Spleen (tissue), 11 donors: ENCODE results near the gene PDGFC. TPM values are rescaled to one million over a fixed set of nuclear protein-coding genes. Genes with fewer than 3 reads are reported as not detected.

Experiments used
- DNase-seq: peaks from one replicate; pipeline ENCODE4 v3.0.0-alpha.2; 2020
- H3K27ac ChIP-seq, 8 donors: fragments of 200-600 bp; sonication (generic) in 7 of 8; 1 replicate in 4 of 8; 2 replicates in 4 of 8; pipeline versions ENCODE4 v1.5.0 to v1.8.0; 2016 to 2021; ENCODE audit warnings: inconsistent platforms in 4 of 8, mild to moderate bottlenecking in 4 of 8, moderate library complexity in 1 of 8
- H3K27me3 ChIP-seq, 7 donors: fragments of 200-600 bp; sonication (generic) in 6 of 7; replicated peaks in 1 of 7; 1 replicate in 4 of 7; 2 replicates in 3 of 7; pipeline versions ENCODE4 v1.5.0 to v1.8.0; 2016 to 2021; ENCODE audit warnings: inconsistent platforms in 3 of 7, mild to moderate bottlenecking in 1 of 7
- H3K36me3 ChIP-seq, 6 donors: fragments of 200-600 bp; sonication (generic) in 5 of 6; 1 replicate in 4 of 6; 2 replicates in 2 of 6; pipeline versions ENCODE4 v1.5.0 to v1.8.0; 2016 to 2021; ENCODE audit warnings: inconsistent platforms in 2 of 6
- H3K4me1 ChIP-seq, 6 donors: fragments of 200-600 bp; sonication (generic) in 5 of 6; 1 replicate in 3 of 6; 2 replicates in 3 of 6; pipeline versions ENCODE4 v1.5.0 to v1.8.0; 2016 to 2021; ENCODE audit warnings: inconsistent platforms in 3 of 6
- H3K4me3 ChIP-seq, 8 donors: fragments of 200-600 bp; sonication (generic) in 7 of 8; 1 replicate in 4 of 8; 2 replicates in 4 of 8; pipeline versions ENCODE4 v1.5.0 to v1.8.0; 2016 to 2021; ENCODE audit warnings: inconsistent platforms in 4 of 8, mild to moderate bottlenecking in 4 of 8, moderate library complexity in 2 of 8
- H3K9me3 ChIP-seq, 8 donors: fragments of 200-600 bp; sonication (generic) in 7 of 8; 1 replicate in 4 of 8; 2 replicates in 4 of 8; pipeline versions ENCODE4 v1.5.0 to v1.8.0; 2016 to 2021; ENCODE audit warnings: inconsistent platforms in 4 of 8
- POLR2A ChIP-seq, 3 donors: fragments of 450-650 bp; IDR thresholded peaks; one replicate each; pipeline ENCODE4 v1.5.1; 2017; ENCODE audit warnings: antibody characterized with exemption in 3 of 3, mild to moderate bottlenecking in 1 of 3
- POLR2AphosphoS5 ChIP-seq, 3 donors: sonication (generic); formaldehyde crosslinking; IDR thresholded peaks; one replicate each; pipeline ENCODE4 v1.5.1; 2017; ENCODE audit warnings: antibody characterized with exemption in 3 of 3
- WGBS, 5 donors: extraction: QIAGEN DNeasy Blood & Tissue Kit in 3 of 5; methylation state at CpG; one replicate each; pipeline versions ENCODE4 v1.1.5 to v1.1.7; 2013 to 2018; 5-methylcytosine and 5-hydroxymethylcytosine counted together
- intact Hi-C: fragments of 100-400 bp; cut with DNase I; formaldehyde crosslinking; loops from one replicate; pipeline ENCODE4 v1.15.0; 2023; ENCODE audit warnings: low total_unique reads
- polyA plus RNA-seq, 3 donors: library from polyadenylated mRNA; stranded (reverse); fragments of 200-250 nt; gene quantifications; one replicate each; pipeline ENCODE4 v1.2.1, GENCODE V29; 2013
- total RNA-seq, 7 donors: library from RNA; depleted of rRNA in 3 of 7; stranded (reverse); fragments of >200 nt in 3 of 7; fragmentation: NEBNext Ultra II Directional in 4 of 7; extraction: Animal tissue kit (Norgen Biotek cat#: 25700) in 4 of 7; gene quantifications; one replicate each; pipeline versions ENCODE4 v1.1.0 to v1.2.1, GENCODE V29; 2016 to 2021
- TF ChIP-seq, protein P1 (sequence below), 11 experiments: fragments of 200-600 bp in 7 of 11; fragments of 450-650 bp in 4 of 11; sonication (generic) in 4 of 11; IDR thresholded peaks in 8 of 11; conservative IDR thresholded peaks in 3 of 11; 1 replicate in 7 of 11; 2 replicates in 4 of 11; pipeline versions ENCODE4 v1.4.0 to v1.8.0; 2016 to 2021; ENCODE audit warnings: antibody characterized with exemption in 11 of 11, inconsistent platforms in 4 of 11, mild to moderate bottlenecking in 1 of 11
- donor health status: healthy with polysubstance abuse.
- donor health status: DM: no; HTN: no; CAD: no; lungs with moderate emphysema.
- donor health status: DM: no; HTN: no; CAD: no.
- donor health status: Bipolar disorder and iron deficiency.
- donor health status: healthy.
- donor health status: DM: no; HTN: no; CAD: no.
- donor health status: DM: yes; HTN: yes; CAD: no.

Gene PDGFC
- total and polyA plus RNA-seq, 10 donors: 1.6 to 24.7 (median 14.8) TPM

DNA sequence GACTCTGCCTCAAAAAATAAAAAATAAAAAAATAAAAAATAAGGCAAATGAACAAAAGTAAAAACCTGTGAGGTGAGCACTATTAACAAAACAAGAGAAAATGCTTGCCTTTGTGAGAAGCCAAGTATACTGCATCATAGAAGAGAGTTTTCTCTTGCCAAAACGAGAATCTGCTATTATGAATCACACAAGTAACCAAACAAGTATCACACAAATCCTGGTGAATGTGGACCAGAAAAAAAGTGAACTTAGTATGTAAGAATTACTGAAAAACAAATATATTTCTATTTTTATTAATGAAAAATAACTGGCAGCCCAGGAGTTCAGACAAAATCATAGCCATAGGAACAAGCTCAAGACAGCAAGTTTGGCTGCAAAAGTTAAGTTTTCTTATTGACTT, 193.5 kb downstream of the PDGFC start:
- intact Hi-C loops: no loop called here
- no peak overlapping the region for H3K27ac ChIP-seq

DNA sequence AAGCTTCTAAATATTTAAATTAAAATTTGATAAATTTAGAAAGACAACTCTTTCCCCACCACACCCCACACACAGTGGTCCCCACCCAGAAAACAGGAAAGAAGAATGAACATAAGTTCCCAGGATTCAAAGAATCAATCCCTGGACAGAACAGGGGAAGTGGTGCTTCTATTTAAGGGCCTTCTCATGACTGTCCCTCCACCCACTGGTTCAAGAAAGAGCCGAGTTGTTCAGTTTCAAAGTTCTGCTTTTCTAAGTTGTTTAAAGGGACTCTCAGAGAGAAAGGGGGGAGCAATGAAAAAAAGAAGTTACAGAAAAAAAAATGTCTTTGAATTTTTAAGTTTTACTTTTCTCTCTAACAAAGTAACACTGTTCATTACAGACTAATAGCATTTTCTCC, 195.8 kb downstream of the PDGFC start:
- WGBS, 5 donors: 6 to 13% (median 9%) methylated on average over 1 of the region's 1 CpG
- DNase-seq: no peak
- Histone ChIP-seq H3K36me3 (no peaks in the 10 kb centered on the region), H3K27me3 (no peaks in the 10 kb centered on the region), H3K27ac (no peak overlapping the region), H3K4me3 (no peak overlapping the region), H3K9me3 (no peaks in the 10 kb centered on the region), H3K4me1 (peaks cover 0 to 7% (median 6%) of the 10 kb centered on the region in 6 donors)
- intact Hi-C loops: no loop called here
- TF ChIP-seq, protein P1, sequence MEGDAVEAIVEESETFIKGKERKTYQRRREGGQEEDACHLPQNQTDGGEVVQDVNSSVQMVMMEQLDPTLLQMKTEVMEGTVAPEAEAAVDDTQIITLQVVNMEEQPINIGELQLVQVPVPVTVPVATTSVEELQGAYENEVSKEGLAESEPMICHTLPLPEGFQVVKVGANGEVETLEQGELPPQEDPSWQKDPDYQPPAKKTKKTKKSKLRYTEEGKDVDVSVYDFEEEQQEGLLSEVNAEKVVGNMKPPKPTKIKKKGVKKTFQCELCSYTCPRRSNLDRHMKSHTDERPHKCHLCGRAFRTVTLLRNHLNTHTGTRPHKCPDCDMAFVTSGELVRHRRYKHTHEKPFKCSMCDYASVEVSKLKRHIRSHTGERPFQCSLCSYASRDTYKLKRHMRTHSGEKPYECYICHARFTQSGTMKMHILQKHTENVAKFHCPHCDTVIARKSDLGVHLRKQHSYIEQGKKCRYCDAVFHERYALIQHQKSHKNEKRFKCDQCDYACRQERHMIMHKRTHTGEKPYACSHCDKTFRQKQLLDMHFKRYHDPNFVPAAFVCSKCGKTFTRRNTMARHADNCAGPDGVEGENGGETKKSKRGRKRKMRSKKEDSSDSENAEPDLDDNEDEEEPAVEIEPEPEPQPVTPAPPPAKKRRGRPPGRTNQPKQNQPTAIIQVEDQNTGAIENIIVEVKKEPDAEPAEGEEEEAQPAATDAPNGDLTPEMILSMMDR (IDR thresholded peaks at IDR 0.05 in 8 of 11, conservative IDR thresholded peaks at IDR 0.05 in 3 of 11): no peak
- TF ChIP-seq POLR2AphosphoS5 (IDR thresholded peaks at IDR 0.05) (no peak), POLR2A (IDR thresholded peaks at IDR 0.05) (no peak)

More for the DNA sequence above, 193.5 kb downstream of the PDGFC start:
- no peak for DNase-seq
- WGBS, 5 donors: 56 to 76% (median 69%) methylated on average over 1 of the region's 1 CpG
- Histone ChIP-seq H3K4me3 (no peak overlapping the region), H3K36me3 (no peaks in the 10 kb centered on the region), H3K4me1 (no peaks in the 10 kb centered on the region), H3K27me3 (no peaks in the 10 kb centered on the region), H3K9me3 (no peaks in the 10 kb centered on the region)
- TF ChIP-seq, protein P1 (IDR thresholded peaks at IDR 0.05 in 8 of 11, conservative IDR thresholded peaks at IDR 0.05 in 3 of 11): no peak
- TF ChIP-seq POLR2AphosphoS5 (IDR thresholded peaks at IDR 0.05) (no peak), POLR2A (IDR thresholded peaks at IDR 0.05) (no peak)

DNA sequence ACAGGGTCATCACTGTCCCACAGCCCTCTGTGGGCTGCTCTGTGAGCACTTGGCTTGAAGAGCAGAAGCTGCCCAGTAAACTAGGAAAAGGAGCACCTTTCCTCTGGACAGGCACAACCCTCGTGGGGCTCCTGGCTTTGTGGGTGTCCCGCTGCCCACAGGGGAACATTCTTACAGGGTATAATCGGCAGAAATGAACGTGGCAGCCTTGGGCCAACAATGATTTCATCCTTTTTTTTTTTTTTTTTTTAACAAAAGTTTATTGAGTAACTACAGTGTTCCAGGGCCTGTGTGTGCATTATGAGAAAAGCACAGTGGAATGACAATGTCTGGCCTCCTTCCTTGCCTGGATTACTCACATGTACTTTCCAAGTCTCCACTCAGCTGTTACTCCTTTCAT, 197.2 kb downstream of the PDGFC start:
- no peak for DNase-seq
- Histone ChIP-seq H3K27ac (no peak overlapping the region), H3K36me3 (no peaks in the 10 kb centered on the region), H3K9me3 (no peaks in the 10 kb centered on the region), H3K4me1 (peaks cover 0 to 10% (median 6%) of the 10 kb centered on the region in 6 donors), H3K4me3 (no peak overlapping the region), H3K27me3 (no peaks in the 10 kb centered on the region)
- TF ChIP-seq POLR2AphosphoS5 (IDR thresholded peaks at IDR 0.05) (no peak), POLR2A (IDR thresholded peaks at IDR 0.05) (no peak)
- TF ChIP-seq, protein P1 (IDR thresholded peaks at IDR 0.05 in 8 of 11, conservative IDR thresholded peaks at IDR 0.05 in 3 of 11): no peak
- intact Hi-C loops: no loop called here
- WGBS, 5 donors: 65 to 87% (median 80%) methylated on average over 4 of the region's 4 CpGs

DNA sequence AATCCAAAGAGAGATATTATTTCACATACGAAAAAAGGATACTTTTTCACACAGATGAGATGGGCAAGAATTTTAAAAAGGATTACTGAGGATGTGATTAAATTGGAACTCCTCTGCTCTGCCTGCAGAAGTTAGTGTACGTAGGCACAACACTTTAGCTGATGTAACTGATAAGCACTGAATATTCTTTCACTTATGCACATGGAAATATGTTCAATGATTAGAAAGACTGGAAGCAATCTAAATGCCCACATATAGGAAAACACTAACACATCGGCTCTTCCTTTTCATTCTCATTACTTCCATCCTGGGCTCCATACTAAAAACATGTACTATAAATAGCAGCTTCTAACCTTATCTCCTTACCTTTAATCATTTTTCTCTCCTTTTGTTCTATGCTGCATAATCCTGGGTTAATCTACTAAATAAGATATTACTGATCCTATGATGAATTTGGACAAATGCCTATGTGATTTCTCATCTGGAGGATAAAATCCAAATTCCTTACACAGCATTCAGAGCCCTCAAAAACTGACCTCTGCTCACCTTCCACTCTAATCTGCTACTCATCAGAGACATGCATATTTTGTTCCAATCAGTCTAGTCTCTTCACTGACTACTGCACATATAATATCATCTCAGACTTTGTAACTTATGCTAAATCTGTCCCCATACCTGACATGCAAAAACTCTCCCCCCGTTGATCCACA, 197.8 kb downstream of the PDGFC start:
- H3K36me3 ChIP-seq: no peaks in the 10 kb centered on the region
- 79 to 93% (median 88%) methylated on average over 4 of the region's 4 CpGs for WGBS, 5 donors
- no peak overlapping the region for H3K27ac ChIP-seq
- no peak for DNase-seq
- H3K27me3 ChIP-seq: no peaks in the 10 kb centered on the region
- intact Hi-C loops: no loop called here
- TF ChIP-seq POLR2AphosphoS5 (IDR thresholded peaks at IDR 0.05): no peak
- TF ChIP-seq, protein P1 (IDR thresholded peaks at IDR 0.05 in 8 of 11, conservative IDR thresholded peaks at IDR 0.05 in 3 of 11): no peak
- no peak for TF ChIP-seq POLR2A (IDR thresholded peaks at IDR 0.05)
- peaks cover 0 to 10% (median 6%) of the 10 kb centered on the region in 6 donors for H3K4me1 ChIP-seq
- H3K9me3 ChIP-seq: no peaks in the 10 kb centered on the region
- no peak overlapping the region for H3K4me3 ChIP-seq
